IMR-90 (cell line): ENCODE results near the gene TMCC3. TPM values are rescaled to one million over a fixed set of nuclear protein-coding genes. Genes with fewer than 3 reads are reported as not detected.

Source experiments
- ATAC-seq: fragments of 200-7000 bp; cut with Tn5 transposase; 2 replicates; pipeline ENCODE4 v1.9.1; 2020; ENCODE audit warnings: low read depth, mild to moderate bottlenecking, moderate library complexity
- BruUV-seq: library from RNA; stranded (reverse); fragments of 400-500 nt; replicated peaks from 2 replicates; lab custom pipeline; 2021; lab: Mats Ljungman, UMichigan
- CTCF ChIA-PET: fragments of 300-600 bp; formaldehyde crosslinking; extraction: SDS; loops from one replicate; lab custom pipeline; 2021; ENCODE audit warnings: antibody characterized with exemption; lab: Yijun Ruan, JAX
- POLR2A ChIA-PET: fragments of 300-600 bp; sonication (Branson Sonifier 250); formaldehyde crosslinking; loops from one replicate; lab custom pipeline; 2022; ENCODE audit warnings: antibody characterized with exemption; ENCODE audit not compliant: unreplicated experiment; lab: Charles Lee
- DNase-seq: peaks from one replicate; pipeline ENCODE4 v3.0.0; 2013
- H2AFZ ChIP-seq: replicated peaks from 2 replicates; pipeline ENCODE3; 2013; ENCODE audit warnings: low read length, mild to moderate bottlenecking; ENCODE audit not compliant: poor library complexity
- H2AK5ac ChIP-seq: 2 replicates; pipeline ENCODE4 v1.6.1; 2013; ENCODE audit warnings: low read depth, low read length, inconsistent platforms
- H2AK9ac ChIP-seq: replicated peaks from 2 replicates; pipeline ENCODE3; 2013; ENCODE audit warnings: mild to moderate bottlenecking, low read depth, low read length, moderate library complexity; ENCODE audit not compliant: poor library complexity
- H2BK120ac ChIP-seq: 2 replicates; pipeline ENCODE4 v1.6.1; 2013; ENCODE audit warnings: low read depth, low read length, inconsistent platforms
- H2BK15ac ChIP-seq: 3 replicates; pipeline ENCODE4 v1.6.1; 2013; ENCODE audit warnings: low read depth, low read length, inconsistent platforms
- H2BK20ac ChIP-seq: 2 replicates; pipeline ENCODE4 v1.6.1; 2013; ENCODE audit warnings: low read depth, mild to moderate bottlenecking, inconsistent platforms, low read length, moderate library complexity
- H2BK5ac ChIP-seq: 2 replicates; pipeline ENCODE4 v1.6.1; 2013; ENCODE audit warnings: mild to moderate bottlenecking, low read depth, low read length, inconsistent platforms; ENCODE audit not compliant: poor library complexity, severe bottlenecking
- H3K14ac ChIP-seq: replicated peaks from 2 replicates; pipeline ENCODE4 v1.6.1; 2013; ENCODE audit warnings: low read depth, low read length, inconsistent platforms
- H3K18ac ChIP-seq: 2 replicates; pipeline ENCODE4 v1.6.1; 2013; ENCODE audit warnings: low read depth, low read length, control low read depth
- H3K23ac ChIP-seq: 2 replicates; pipeline ENCODE4 v1.6.1; 2013; ENCODE audit warnings: low read depth, low read length, inconsistent platforms
- H3K27ac ChIP-seq: 2 replicates; pipeline ENCODE4 v1.5.1; 2013; ENCODE audit warnings: mild to moderate bottlenecking, control low read depth, low read length; ENCODE audit not compliant: insufficient read depth
- H3K27me3 ChIP-seq: 2 replicates; pipeline ENCODE4 v1.6.1; 2013; ENCODE audit warnings: low read length; ENCODE audit not compliant: control insufficient read depth, insufficient read depth
- H3K36me3 ChIP-seq: 2 replicates; pipeline ENCODE4 v1.6.1; 2013; ENCODE audit warnings: low read length, mixed read lengths; ENCODE audit not compliant: control insufficient read depth, insufficient read depth
- H3K4ac ChIP-seq: 2 replicates; pipeline ENCODE4 v1.6.1; 2013; ENCODE audit warnings: low read depth, low read length, inconsistent platforms
- H3K4me1 ChIP-seq: 2 replicates; pipeline ENCODE4 v1.6.1; 2013; ENCODE audit warnings: low read length, mixed read lengths; ENCODE audit not compliant: control insufficient read depth, insufficient read depth
- H3K4me2 ChIP-seq: 2 replicates; pipeline ENCODE4 v1.6.1; 2013; ENCODE audit warnings: low read depth, mild to moderate bottlenecking, control low read depth, low read length, moderate library complexity
- H3K4me3 ChIP-seq: 2 replicates; pipeline ENCODE4 v1.5.1; 2013; ENCODE audit warnings: low read depth, mild to moderate bottlenecking, control low read depth, low read length, moderate library complexity; ENCODE audit not compliant: insufficient read depth
- H3K56ac ChIP-seq: 2 replicates; pipeline ENCODE4 v1.6.1; 2013; ENCODE audit warnings: low read length, inconsistent platforms; ENCODE audit not compliant: insufficient read depth; ENCODE audit errors: extremely low read depth
- H3K79me1 ChIP-seq, 2 experiments: 2 replicates each; pipeline ENCODE4 v1.6.1; 2013; ENCODE audit warnings: low read length in 2 of 2, inconsistent platforms in 1 of 2, low read depth in 1 of 2
- H3K9ac ChIP-seq: 2 replicates; pipeline ENCODE4 v1.6.1; 2013; ENCODE audit warnings: low read depth, low read length, control low read depth
- H3K9me1 ChIP-seq: 2 replicates; pipeline ENCODE4 v1.6.1; 2013; ENCODE audit warnings: low read length, inconsistent platforms; ENCODE audit not compliant: insufficient read depth
- H3K9me3 ChIP-seq: 2 replicates; pipeline ENCODE4 v1.6.1; 2013; ENCODE audit warnings: low read length; ENCODE audit not compliant: control insufficient read depth, insufficient read depth
- H4K20me1 ChIP-seq: 2 replicates; pipeline ENCODE4 v1.6.1; 2013; ENCODE audit warnings: low read length, inconsistent platforms; ENCODE audit not compliant: insufficient read depth
- H4K5ac ChIP-seq: 2 replicates; pipeline ENCODE4 v1.6.1; 2013; ENCODE audit warnings: mild to moderate bottlenecking, low read depth, low read length, control low read depth
- H4K8ac ChIP-seq, 2 experiments: 2 replicates each; pipeline ENCODE4 v1.6.1; 2013; ENCODE audit warnings: low read depth in 2 of 2, low read length in 2 of 2, control low read depth in 1 of 2, inconsistent platforms in 1 of 2
- H4K91ac ChIP-seq: 2 replicates; pipeline ENCODE4 v1.6.1; 2013; ENCODE audit warnings: low read depth, low read length, inconsistent platforms; ENCODE audit not compliant: insufficient read depth
- BHLHE40 ChIP-seq: fragments of 150-350 bp; IDR thresholded peaks from 2 replicates; pipeline ENCODE4 v1.6.1; 2016; ENCODE audit warnings: mild to moderate bottlenecking, low read depth, low read length
- CEBPB ChIP-seq: IDR thresholded peaks from 2 replicates; pipeline ENCODE4 v1.6.1; 2012; ENCODE audit warnings: low read depth, low read length, improper control_type of control experiment
- FOS ChIP-seq: fragments of 150-350 bp; IDR thresholded peaks from 2 replicates; pipeline ENCODE4 v1.6.1; 2016; ENCODE audit warnings: low read depth, low read length
- MAFK ChIP-seq: IDR thresholded peaks from 2 replicates; pipeline ENCODE4 v1.6.1; 2012; ENCODE audit warnings: low read depth, low read length, improper control_type of control experiment
- MAZ ChIP-seq: IDR thresholded peaks from 2 replicates; pipeline ENCODE4 v1.6.1; 2012; ENCODE audit warnings: low read depth, mild to moderate bottlenecking, low read length, improper control_type of control experiment, moderate library complexity, borderline replicate concordance
- POLR2A ChIP-seq: IDR thresholded peaks from 2 replicates; pipeline ENCODE4 v1.6.1; 2012; ENCODE audit warnings: mild to moderate bottlenecking, low read depth, low read length
- RFX5 ChIP-seq: IDR thresholded peaks from 2 replicates; pipeline ENCODE4 v1.8.0; 2012; ENCODE audit warnings: low read depth, mild to moderate bottlenecking, low read length, moderate library complexity
- whole genome bisulfite sequencing, 2 experiments: methylation state at CpG; one replicate each; pipeline versions ENCODE4 v1.1.5 to v1.1.7; 2013; ENCODE audit warnings: missing lambda C conversion rate in 2 of 2; ENCODE audit not compliant: insufficient read length in 1 of 2; ENCODE audit errors: extremely low coverage in 2 of 2; 5-methylcytosine and 5-hydroxymethylcytosine counted together
- dilution Hi-C: fragments of 300-500 bp; cut with HindIII; formaldehyde crosslinking; loops from one replicate; pipeline ENCODE4 v1.14.3; 2018; ENCODE audit warnings: low sequenced_read_pairs; ENCODE audit not compliant: unreplicated experiment
- in situ Hi-C: fragments of 300-500 bp; cut with MboI; formaldehyde crosslinking; loops from 3 replicates; pipeline ENCODE4 v1.14.3; 2019; ENCODE audit warnings: low sequenced_read_pairs, inconsistent platforms, mixed read lengths
- intact Hi-C: fragments of 100-400 bp; cut with micrococcal nuclease; formaldehyde crosslinking; loops from 2 replicates; pipeline ENCODE4 v1.10.0; 2022
- polyA plus RNA-seq, 3 experiments: library from polyadenylated mRNA; depleted of rRNA; stranded (reverse); fragments of >200 nt; gene quantifications; 2 replicates each; pipeline ENCODE4 v1.2.3, GENCODE V29; 2012; ENCODE audit warnings: low replicate concordance in 1 of 3
- total RNA-seq: library from RNA; depleted of rRNA; stranded (reverse); fragments of >200 nt; gene quantifications from 2 replicates; pipeline ENCODE4 v1.2.3, GENCODE V29; 2012

TMCC3 gene
- total and polyA plus RNA-seq, 2 of the 4 experiments (the other 2 are of a cell fraction): 0.14 to 0.36 TPM

DNA sequence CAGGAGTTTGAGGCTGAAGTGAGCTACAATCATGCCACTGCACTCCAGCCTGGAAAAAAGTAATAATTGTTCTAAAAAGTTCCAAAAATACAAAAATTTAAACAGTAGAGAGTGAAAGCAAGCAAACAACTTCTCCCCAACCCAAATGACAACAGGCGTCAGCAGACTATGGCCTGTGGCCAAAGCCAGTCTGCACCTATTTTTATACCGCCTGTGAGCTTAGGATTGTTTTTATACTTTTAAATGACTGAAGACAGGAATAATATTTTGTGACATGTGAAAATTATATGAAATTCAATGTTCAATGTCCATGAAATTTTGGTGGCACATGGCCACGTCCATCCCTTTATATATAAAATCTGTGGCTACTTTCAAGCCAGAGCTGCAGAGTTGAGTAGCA, 48.2 kb upstream of the TMCC3 start:
- Histone ChIP-seq H3K36me3 (no peaks in the 10 kb centered on the region), H3K18ac (no peak overlapping the region), H3K27ac (no peak overlapping the region), H2AFZ (no peak overlapping the region), H3K9ac (no peak overlapping the region), H4K5ac (no peak overlapping the region), H3K4me3 (no peak overlapping the region), H2BK120ac (no peak overlapping the region), H4K20me1 (no peaks in the 10 kb centered on the region), H2AK9ac (no peak overlapping the region), H2BK15ac (no peak overlapping the region), H3K9me3 (no peaks in the 10 kb centered on the region), H3K23ac (no peak overlapping the region), H2BK20ac (no peak overlapping the region), H3K14ac (no peak overlapping the region), H2AK5ac (no peak overlapping the region), H4K8ac (no peak overlapping the region), H3K79me1 (no peaks in the 10 kb centered on the region), H3K4me2 (no peak overlapping the region), H3K56ac (no peak overlapping the region), H3K27me3 (peaks cover 26% of the 10 kb centered on the region), H2BK5ac (no peak overlapping the region), H3K4ac (no peak overlapping the region), H3K4me1 (no peaks in the 10 kb centered on the region), H4K91ac (no peak overlapping the region), H3K9me1 (no peaks in the 10 kb centered on the region)
- no TSS peak for BruUV-seq
- POLR2A ChIA-PET: no interaction called here
- TF ChIP-seq FOS (no peak), BHLHE40 (no peak), MAZ (no peak), POLR2A (no peak), RFX5 (no peak), CEBPB (no peak), MAFK (no peak)
- dilution Hi-C loops: no loop called here
- WGBS, 2 experiments: 40% methylated on average over 1 of the region's 3 CpGs; no CpG with 5 or more reads in 1 of the 2 experiments
- ATAC-seq (no peak), DNase-seq (no peak)
- in situ Hi-C loops: no loop called here
- intact Hi-C loops: no loop called here
- CTCF ChIA-PET: no interaction called here
